ENCODE data around the gene RBP3.

DNA sequence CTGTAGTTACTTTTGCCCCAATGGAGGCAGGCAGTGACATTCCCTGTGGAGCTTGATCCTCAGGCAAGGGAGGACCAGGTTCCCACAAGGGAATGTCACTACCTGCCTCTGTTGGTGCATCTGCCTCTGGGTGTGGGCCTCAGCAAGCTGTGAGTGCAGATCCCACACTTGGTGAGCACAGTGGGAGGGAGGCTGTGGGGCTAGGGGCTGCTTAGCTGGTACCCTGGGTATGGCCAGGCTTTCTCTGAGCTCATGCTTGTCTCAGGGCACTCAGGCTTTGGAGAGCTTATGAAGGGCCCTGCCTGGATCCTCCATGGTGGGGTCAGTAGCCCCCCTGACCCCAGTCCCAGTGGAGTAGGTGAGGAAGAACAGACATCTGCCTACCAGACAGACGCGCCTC is 52.1 kb downstream of the RBP3 start:
- TF ChIP-seq, protein P1, sequence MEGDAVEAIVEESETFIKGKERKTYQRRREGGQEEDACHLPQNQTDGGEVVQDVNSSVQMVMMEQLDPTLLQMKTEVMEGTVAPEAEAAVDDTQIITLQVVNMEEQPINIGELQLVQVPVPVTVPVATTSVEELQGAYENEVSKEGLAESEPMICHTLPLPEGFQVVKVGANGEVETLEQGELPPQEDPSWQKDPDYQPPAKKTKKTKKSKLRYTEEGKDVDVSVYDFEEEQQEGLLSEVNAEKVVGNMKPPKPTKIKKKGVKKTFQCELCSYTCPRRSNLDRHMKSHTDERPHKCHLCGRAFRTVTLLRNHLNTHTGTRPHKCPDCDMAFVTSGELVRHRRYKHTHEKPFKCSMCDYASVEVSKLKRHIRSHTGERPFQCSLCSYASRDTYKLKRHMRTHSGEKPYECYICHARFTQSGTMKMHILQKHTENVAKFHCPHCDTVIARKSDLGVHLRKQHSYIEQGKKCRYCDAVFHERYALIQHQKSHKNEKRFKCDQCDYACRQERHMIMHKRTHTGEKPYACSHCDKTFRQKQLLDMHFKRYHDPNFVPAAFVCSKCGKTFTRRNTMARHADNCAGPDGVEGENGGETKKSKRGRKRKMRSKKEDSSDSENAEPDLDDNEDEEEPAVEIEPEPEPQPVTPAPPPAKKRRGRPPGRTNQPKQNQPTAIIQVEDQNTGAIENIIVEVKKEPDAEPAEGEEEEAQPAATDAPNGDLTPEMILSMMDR (IDR thresholded peaks at IDR 0.05 in 4 of 5, conservative IDR thresholded peaks at IDR 0.05 in 1 of 5), result no peak
- TF ChIP-seq POLR2A (IDR thresholded peaks at IDR 0.05), result no peak

Measured in gastrocnemius medialis (tissue), 4 donors.